Measurements from ENCODE around the gene LYPD1.
"Not testable (repeated sequence)": the region's sequence is repeated elsewhere in the genome, so short reads cannot be mapped to it uniquely, and the experiment has no call there.

LYPD1 gene

DNA sequence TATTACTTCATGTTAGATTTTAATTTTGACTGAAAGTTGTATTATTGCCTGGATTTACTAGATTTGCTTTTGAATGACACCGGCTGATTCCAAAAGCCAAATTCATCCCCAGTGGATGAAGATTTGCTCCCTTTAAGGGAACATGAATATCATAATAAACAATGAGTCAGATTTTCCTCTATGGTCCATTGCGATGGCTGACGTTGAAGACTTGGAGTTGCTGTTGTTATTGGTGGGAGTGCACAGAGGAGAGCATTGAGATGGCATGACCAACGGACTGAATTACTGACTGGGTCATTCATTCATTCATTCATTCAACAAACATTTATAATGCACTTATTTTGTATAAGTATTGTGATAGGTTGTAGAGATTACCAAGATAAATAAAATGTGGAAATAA, 33.4 kb upstream of the LYPD1 start:
- no peak for DNase-seq (ENCODE audit: low spot score)
- Histone ChIP-seq H3K27ac (ENCODE audit: poor library complexity, severe bottlenecking) (no peak overlapping the region), H3K4me3 (ENCODE audit: severe bottlenecking) (no peak overlapping the region), H3K27me3 (ENCODE audit: insufficient read depth, poor library complexity, severe bottlenecking) (no peaks in the 10 kb centered on the region), H3K36me3 (ENCODE audit: low read depth) (no peaks in the 10 kb centered on the region), H3K9me3 (ENCODE audit: severe bottlenecking) (no peaks in the 10 kb centered on the region), H3K4me1 (ENCODE audit: insufficient read depth, poor library complexity, severe bottlenecking) (no peaks in the 10 kb centered on the region)
- no peak for ATAC-seq (ENCODE audit: low read depth)
- TF ChIP-seq, protein P1, sequence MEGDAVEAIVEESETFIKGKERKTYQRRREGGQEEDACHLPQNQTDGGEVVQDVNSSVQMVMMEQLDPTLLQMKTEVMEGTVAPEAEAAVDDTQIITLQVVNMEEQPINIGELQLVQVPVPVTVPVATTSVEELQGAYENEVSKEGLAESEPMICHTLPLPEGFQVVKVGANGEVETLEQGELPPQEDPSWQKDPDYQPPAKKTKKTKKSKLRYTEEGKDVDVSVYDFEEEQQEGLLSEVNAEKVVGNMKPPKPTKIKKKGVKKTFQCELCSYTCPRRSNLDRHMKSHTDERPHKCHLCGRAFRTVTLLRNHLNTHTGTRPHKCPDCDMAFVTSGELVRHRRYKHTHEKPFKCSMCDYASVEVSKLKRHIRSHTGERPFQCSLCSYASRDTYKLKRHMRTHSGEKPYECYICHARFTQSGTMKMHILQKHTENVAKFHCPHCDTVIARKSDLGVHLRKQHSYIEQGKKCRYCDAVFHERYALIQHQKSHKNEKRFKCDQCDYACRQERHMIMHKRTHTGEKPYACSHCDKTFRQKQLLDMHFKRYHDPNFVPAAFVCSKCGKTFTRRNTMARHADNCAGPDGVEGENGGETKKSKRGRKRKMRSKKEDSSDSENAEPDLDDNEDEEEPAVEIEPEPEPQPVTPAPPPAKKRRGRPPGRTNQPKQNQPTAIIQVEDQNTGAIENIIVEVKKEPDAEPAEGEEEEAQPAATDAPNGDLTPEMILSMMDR (IDR thresholded peaks at IDR 0.05; ENCODE audit: poor library complexity, severe bottlenecking) = no peak

DNA sequence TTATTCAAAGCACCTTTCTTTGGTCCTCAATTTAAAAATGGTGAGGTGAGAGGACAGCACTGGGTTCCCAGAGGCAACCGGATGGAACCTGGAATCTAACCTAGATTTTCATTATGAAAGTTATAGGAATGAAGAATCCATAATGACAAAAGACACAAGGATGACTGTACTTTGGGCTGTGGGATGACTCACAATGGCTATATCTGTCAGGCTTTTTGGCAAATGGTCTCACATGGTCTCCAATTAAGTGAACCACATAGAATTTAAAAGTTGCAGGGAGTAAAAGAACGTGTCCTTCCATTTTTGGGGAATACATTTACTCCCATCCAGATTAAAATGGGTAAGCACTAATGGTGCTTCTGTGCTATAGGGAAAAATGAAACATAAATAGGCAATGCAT, 31.8 kb upstream of the LYPD1 start:
- H3K36me3 ChIP-seq (ENCODE audit: low read depth) = no peaks in the 10 kb centered on the region
- H3K27ac ChIP-seq (ENCODE audit: poor library complexity, severe bottlenecking) = no peak overlapping the region
- H3K27me3 ChIP-seq (ENCODE audit: insufficient read depth, poor library complexity, severe bottlenecking) = no peaks in the 10 kb centered on the region
- TF ChIP-seq, protein P1 (IDR thresholded peaks at IDR 0.05; ENCODE audit: poor library complexity, severe bottlenecking) = no peak
- no peak overlapping the region for H3K4me3 ChIP-seq (ENCODE audit: severe bottlenecking)
- DNase-seq (ENCODE audit: low spot score) = no peak
- ATAC-seq (ENCODE audit: low read depth) = no peak
- no peaks in the 10 kb centered on the region for H3K4me1 ChIP-seq (ENCODE audit: insufficient read depth, poor library complexity, severe bottlenecking)
- H3K9me3 ChIP-seq (ENCODE audit: severe bottlenecking) = no peaks in the 10 kb centered on the region

GRCh38 chr2:132699802-132700201, 29.8 kb upstream of the LYPD1 start:
- ATAC-seq (ENCODE audit: low read depth); DNase-seq (ENCODE audit: low spot score); H3K36me3 ChIP-seq (ENCODE audit: low read depth); H3K27ac ChIP-seq (ENCODE audit: poor library complexity, severe bottlenecking); H3K4me3 ChIP-seq (ENCODE audit: severe bottlenecking); H3K9me3 ChIP-seq (ENCODE audit: severe bottlenecking); H3K4me1 ChIP-seq (ENCODE audit: insufficient read depth, poor library complexity, severe bottlenecking); H3K27me3 ChIP-seq (ENCODE audit: insufficient read depth, poor library complexity, severe bottlenecking): not testable (repeated sequence)

DNA sequence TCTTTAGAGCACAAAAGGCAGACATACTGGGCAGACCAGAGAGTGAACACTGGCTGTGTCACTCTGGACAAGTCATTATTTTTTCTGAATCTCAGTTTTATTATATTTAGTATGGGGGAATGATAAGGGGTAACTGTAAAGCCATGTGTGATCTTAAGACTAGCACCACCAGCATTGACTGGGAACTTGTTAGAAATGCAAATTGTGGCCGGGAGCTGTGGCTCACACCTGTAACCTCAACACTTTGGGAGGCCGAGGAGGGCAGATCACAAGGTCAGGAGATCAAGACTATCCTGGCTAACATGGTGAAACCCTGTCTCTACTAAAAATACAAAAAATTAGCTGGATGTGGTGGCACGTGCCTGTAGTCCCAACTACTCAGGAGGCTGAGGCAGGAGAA, 28.3 kb upstream of the LYPD1 start:
- H3K27ac ChIP-seq (ENCODE audit: poor library complexity, severe bottlenecking); DNase-seq (ENCODE audit: low spot score); H3K36me3 ChIP-seq (ENCODE audit: low read depth); H3K27me3 ChIP-seq (ENCODE audit: insufficient read depth, poor library complexity, severe bottlenecking); ATAC-seq (ENCODE audit: low read depth); H3K4me3 ChIP-seq (ENCODE audit: severe bottlenecking); H3K4me1 ChIP-seq (ENCODE audit: insufficient read depth, poor library complexity, severe bottlenecking); H3K9me3 ChIP-seq (ENCODE audit: severe bottlenecking): not testable (repeated sequence)

DNA sequence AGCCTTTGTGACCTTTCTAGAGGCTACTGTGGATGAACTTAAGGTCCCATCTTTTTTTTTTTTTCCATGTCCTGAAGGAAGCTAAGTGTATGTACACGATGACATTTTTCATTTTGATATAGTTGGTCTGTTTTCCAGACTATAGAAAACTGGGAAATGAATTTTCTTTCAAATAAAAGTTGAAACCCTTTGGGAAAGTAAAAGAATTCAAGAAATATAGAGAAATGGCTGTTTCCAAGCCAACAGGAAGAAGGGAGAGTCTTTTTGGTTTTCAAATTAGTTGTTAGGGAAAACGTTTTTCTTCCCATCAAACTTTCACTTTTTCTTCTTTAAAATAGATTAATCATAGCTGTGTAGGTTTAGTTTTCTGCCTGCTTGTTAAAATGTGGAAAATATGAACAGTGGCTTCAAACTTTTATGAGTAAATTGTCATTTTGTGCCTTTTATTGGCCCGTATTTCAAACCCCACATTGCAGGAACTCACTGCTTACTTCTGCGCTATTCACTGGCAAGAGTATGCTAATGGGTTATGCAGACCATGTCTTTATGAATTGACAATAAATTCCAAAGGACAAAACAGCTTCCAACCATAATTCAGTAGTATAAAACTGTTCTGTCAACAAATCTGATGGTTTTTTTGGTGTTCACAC, 27.7 kb upstream of the LYPD1 start:
- H3K4me1 ChIP-seq (ENCODE audit: insufficient read depth, poor library complexity, severe bottlenecking) = no peaks in the 10 kb centered on the region
- no peaks in the 10 kb centered on the region for H3K27me3 ChIP-seq (ENCODE audit: insufficient read depth, poor library complexity, severe bottlenecking)
- no peak overlapping the region for H3K27ac ChIP-seq (ENCODE audit: poor library complexity, severe bottlenecking)
- ATAC-seq (ENCODE audit: low read depth) = no peak
- TF ChIP-seq, protein P1 (IDR thresholded peaks at IDR 0.05; ENCODE audit: poor library complexity, severe bottlenecking) = no peak
- H3K9me3 ChIP-seq (ENCODE audit: severe bottlenecking) = no peaks in the 10 kb centered on the region
- no peaks in the 10 kb centered on the region for H3K36me3 ChIP-seq (ENCODE audit: low read depth)
- DNase-seq (ENCODE audit: low spot score) = no peak
- no peak overlapping the region for H3K4me3 ChIP-seq (ENCODE audit: severe bottlenecking)

DNA sequence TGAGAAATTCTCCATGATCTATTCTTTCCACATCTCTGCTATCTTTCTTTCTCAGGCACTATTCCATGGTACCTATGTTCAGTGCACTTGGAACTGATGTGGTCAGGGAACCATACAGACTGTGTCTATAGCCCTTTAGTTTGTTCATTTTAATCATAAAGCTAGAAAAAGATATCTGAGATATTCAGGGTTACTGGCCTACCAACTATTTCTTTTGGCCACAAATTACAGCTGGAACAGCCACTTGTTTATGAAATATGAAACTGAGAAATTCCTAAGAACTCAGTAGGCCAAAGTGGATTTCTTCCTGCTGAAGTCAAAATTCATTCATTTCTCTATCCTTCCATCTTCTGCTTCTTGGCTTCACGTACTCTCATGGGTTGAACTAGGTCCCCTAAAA, 22.8 kb upstream of the LYPD1 start:
- Histone ChIP-seq H3K4me3 (ENCODE audit: severe bottlenecking) (no peak overlapping the region), H3K4me1 (ENCODE audit: insufficient read depth, poor library complexity, severe bottlenecking) (no peaks in the 10 kb centered on the region), H3K9me3 (ENCODE audit: severe bottlenecking) (no peaks in the 10 kb centered on the region), H3K27me3 (ENCODE audit: insufficient read depth, poor library complexity, severe bottlenecking) (no peaks in the 10 kb centered on the region), H3K36me3 (ENCODE audit: low read depth) (no peaks in the 10 kb centered on the region), H3K27ac (ENCODE audit: poor library complexity, severe bottlenecking) (no peak overlapping the region)
- ATAC-seq (ENCODE audit: low read depth) (no peak), DNase-seq (ENCODE audit: low spot score) (no peak)
- TF ChIP-seq, protein P1 (IDR thresholded peaks at IDR 0.05; ENCODE audit: poor library complexity, severe bottlenecking) = no peak

Measured in RWPE2 (cell line).